ENCODE data around the gene LPCAT1. TPM values are rescaled to one million over a fixed set of nuclear protein-coding genes. Genes with fewer than 3 reads are reported as not detected.
"Not testable (repeated sequence)": the region's sequence is repeated elsewhere in the genome, so short reads cannot be mapped to it uniquely, and the experiment has no call there.

The LPCAT1 gene
- total RNA-seq, 2 experiments from 2014 or later = 42.5 to 54.5 TPM

DNA sequence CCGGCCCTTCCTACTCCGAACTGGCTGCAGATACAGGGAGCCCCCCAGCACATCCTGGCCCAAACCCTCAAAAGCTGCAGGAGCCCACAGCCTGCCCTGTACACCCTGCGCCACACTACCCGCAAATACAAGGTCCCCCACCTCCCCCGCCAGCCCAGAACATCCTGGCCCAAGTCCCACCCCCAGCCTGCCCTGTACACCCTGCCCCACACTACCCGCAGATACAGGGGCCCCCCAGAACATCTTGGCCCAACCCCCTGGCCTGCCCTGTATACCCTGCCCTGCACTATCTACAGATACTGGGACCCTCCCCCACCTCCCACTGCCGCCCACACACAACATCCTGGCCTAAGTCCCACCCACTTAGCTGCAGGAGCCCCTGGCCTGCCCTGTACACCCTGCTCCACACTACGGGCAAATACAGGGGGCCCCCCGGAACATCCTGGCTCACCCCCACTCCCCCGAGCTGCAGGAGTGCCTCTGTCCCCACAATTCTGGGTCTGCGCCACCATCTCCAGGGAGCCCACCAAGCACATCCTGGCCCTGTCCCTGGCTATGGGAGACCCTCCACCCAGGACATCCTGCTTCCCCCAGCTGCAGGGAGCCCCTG, 8.3 kb downstream of the LPCAT1 start:
- H3K4me3 Mint-ChIP-seq = no peak overlapping the region
- H3K9me3 Mint-ChIP-seq (ENCODE audit: low read depth) = no peaks in the 10 kb centered on the region
- H3K27me3 Mint-ChIP-seq = no peaks in the 10 kb centered on the region
- POLR2A ChIA-PET = no interaction called here
- H3K36me3 Mint-ChIP-seq (ENCODE audit: low read depth) = peaks cover 9% of the 10 kb centered on the region
- CTCF ChIA-PET = interaction anchor here (0.6 kb wide), 1 partner anchor 102 kb away, joined by 3 read pairs; no protein-coding TSS in a partner anchor
- H3K4me1 Mint-ChIP-seq = peaks cover 18% of the 10 kb centered on the region
- intact Hi-C loops (cut with DNase I, micrococcal nuclease) = no loop called here
- ATAC-seq = no peak
- no peak overlapping the region for H3K27ac Mint-ChIP-seq
- no peak for DNase-seq

DNA sequence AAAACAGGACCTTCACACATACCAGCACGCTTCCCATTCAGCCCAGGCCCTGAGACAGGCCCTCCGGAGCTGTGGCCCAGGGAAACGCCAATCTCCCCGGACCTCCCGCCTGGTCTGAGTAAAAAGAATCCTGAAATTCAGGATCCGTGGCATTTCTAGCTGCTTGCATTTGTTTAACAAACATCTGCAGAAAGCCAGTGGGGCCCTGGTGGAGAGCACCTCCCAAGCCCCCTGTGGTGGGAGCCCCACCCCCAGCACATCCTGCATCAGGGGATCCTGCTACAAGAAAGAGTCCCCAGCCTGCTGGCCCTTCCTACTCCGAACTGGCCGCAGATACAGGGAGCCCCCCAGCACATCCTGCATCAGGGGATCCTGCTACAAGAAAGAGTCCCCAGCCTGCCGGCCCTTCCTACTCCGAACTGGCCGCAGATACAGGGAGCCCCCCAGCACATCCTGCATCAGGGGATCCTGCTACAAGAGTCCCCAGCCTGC, 8.9 kb downstream of the LPCAT1 start:
- POLR2A ChIA-PET; intact Hi-C loops (cut with DNase I, micrococcal nuclease): not testable (repeated sequence)
- CTCF ChIA-PET = interaction anchor here (0.6 kb wide), 1 partner anchor 102 kb away, joined by 3 read pairs; no protein-coding TSS in a partner anchor

DNA sequence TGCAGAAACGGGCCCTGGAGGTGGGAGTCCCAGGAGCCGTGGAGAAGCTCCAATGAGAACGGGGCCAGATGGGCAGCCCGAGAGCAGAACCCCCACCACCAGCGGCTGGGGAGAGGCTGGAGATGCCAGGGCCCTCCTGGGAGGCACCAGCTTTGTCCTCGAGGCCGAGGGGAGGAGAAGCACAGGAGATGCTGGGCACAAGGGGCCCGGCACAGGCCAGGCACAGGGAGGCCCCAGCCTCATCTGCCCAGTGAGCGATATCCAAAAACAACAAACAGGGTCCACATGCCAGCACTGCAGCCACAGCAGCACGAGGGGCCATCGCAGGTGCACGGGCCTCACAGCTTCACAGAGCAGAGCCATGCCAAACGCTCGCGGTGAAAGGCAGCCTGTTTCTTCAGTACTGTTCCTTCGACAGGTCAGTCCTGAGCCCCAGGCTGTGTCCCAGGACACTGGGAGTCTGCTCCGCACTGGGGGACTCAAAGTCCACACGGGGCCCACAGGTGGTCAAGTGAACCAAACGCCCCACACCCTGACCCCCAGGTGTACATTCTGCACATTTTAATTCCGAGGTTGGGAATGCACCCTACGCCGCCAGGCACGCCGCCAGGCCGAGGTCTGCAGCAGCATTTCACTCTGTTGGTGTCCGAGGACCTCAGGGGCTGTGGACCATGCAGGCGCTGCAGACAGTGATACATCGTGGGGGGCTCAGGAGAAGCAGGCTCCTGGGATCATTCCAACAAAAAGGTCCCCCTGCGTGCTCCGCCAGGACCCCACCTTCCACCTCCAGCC, 9.5 kb downstream of the LPCAT1 start:
- intact Hi-C loops (cut with DNase I, micrococcal nuclease) = no loop called here
- no peaks in the 10 kb centered on the region for H3K9me3 Mint-ChIP-seq (ENCODE audit: low read depth)
- H3K4me3 Mint-ChIP-seq = no peak overlapping the region
- no peaks in the 10 kb centered on the region for H3K27me3 Mint-ChIP-seq
- no peak overlapping the region for H3K27ac Mint-ChIP-seq
- peaks cover 18% of the 10 kb centered on the region for H3K4me1 Mint-ChIP-seq
- POLR2A ChIA-PET = no interaction called here
- CTCF ChIA-PET = no interaction called here
- ATAC-seq = no peak
- DNase-seq = no peak
- peaks cover 11% of the 10 kb centered on the region for H3K36me3 Mint-ChIP-seq (ENCODE audit: low read depth)

More for the DNA sequence above, 8.9 kb downstream of the LPCAT1 start:
- not testable (repeated sequence) for H3K9me3 Mint-ChIP-seq (ENCODE audit: low read depth); ATAC-seq; H3K27ac Mint-ChIP-seq; H3K27me3 Mint-ChIP-seq; H3K4me3 Mint-ChIP-seq; DNase-seq
- Mint-ChIP-seq H3K36me3 (ENCODE audit: low read depth) (peaks cover 12% of the 10 kb centered on the region), H3K4me1 (peaks cover 18% of the 10 kb centered on the region)

DNA sequence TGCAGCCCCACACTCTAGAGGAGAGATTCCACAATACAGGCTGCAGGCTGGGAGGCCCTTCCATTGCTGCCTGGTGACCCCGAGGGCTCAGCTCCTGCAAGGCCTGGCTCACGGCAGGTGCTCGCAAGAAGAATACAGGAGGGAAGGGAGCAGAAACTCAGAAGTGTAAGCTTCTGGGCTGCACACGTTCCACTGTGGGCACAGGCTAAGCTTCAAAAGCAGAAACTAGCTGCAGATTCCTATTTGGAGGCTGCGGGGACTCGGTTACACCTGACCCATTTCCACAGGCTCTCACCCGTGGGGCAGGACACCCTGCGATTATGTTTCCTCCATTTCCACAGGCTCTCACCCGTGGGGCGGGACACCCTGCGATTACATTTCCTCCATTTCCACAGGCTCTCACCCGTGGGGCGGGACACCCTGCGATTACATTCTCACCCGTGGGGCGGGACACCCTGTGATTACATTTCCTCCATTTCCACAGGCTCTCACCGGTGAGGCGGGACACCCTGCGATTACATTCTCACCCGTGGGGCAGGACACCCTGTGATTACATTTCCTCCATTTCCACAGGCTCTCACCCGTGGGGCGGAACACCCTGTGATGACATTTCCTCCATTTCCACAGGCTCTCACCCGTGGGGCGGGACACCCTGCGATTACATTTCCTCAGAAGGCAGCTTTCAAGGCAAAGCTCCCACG, 10.3 kb downstream of the LPCAT1 start:
- Mint-ChIP-seq H3K4me1 (peaks cover 15% of the 10 kb centered on the region), H3K36me3 (ENCODE audit: low read depth) (peaks cover 9% of the 10 kb centered on the region), H3K9me3 (ENCODE audit: low read depth) (no peaks in the 10 kb centered on the region), H3K27ac (no peak overlapping the region), H3K27me3 (no peaks in the 10 kb centered on the region), H3K4me3 (no peak overlapping the region)
- ChIA-PET CTCF (interaction anchor here (0.8 kb wide), 1 partner anchor 70 kb away, joined by 3 read pairs; no protein-coding TSS in a partner anchor), POLR2A (no interaction called here)
- no peak for ATAC-seq
- intact Hi-C loops (cut with DNase I, micrococcal nuclease) = no loop called here
- no peak for DNase-seq

DNA sequence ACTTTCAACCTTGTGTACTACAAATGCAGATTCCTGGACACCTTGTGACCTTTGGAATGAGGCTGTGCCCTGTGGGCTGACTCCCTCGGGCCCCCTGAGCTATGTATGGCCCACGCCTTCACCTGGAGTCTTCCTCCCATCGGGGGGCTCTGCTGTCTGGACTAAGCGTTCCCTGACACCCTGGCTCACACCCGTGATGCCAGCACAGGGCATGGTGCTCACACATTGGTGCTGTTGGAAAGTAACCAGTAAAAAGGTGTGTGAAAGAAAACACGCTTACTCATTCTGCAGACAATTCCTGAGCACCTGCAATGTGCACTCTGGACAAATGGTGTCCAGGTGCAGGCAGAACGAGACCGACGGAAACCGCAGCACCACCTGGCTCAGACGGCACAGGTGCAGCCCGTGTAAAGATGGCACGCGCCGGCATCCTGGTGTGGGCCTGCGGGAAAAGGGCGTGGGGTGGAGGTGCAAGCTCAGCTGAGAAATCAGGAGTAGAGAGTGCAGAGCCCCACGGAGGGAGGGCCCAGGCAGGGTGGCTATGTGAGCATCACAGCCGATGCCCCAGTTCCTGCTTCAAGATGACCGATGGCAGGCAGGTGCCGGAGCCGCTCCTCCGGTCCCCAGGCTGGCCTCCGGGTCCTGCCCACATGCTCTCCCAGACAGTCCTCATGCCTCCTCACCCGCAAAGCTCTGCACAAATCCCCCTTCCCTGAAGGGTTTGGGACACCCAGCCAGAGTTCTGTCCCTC, 11.0 kb downstream of the LPCAT1 start:
- no peak for DNase-seq
- ATAC-seq = no peak
- Mint-ChIP-seq H3K27ac (no peak overlapping the region), H3K27me3 (no peaks in the 10 kb centered on the region), H3K36me3 (ENCODE audit: low read depth) (peaks cover 9% of the 10 kb centered on the region), H3K9me3 (ENCODE audit: low read depth) (no peaks in the 10 kb centered on the region), H3K4me3 (no peak overlapping the region), H3K4me1 (peaks cover 15% of the 10 kb centered on the region)
- POLR2A ChIA-PET = interaction anchor here (0.6 kb wide), 1 partner anchor 269 kb away, joined by 3 read pairs; no protein-coding TSS in a partner anchor
- CTCF ChIA-PET = interaction anchor here (0.8 kb wide), 2 partner anchors 69 to 133 kb away, joined by 3 read pairs; no protein-coding TSS in a partner anchor
- intact Hi-C loops (cut with DNase I, micrococcal nuclease) = no loop called here

DNA sequence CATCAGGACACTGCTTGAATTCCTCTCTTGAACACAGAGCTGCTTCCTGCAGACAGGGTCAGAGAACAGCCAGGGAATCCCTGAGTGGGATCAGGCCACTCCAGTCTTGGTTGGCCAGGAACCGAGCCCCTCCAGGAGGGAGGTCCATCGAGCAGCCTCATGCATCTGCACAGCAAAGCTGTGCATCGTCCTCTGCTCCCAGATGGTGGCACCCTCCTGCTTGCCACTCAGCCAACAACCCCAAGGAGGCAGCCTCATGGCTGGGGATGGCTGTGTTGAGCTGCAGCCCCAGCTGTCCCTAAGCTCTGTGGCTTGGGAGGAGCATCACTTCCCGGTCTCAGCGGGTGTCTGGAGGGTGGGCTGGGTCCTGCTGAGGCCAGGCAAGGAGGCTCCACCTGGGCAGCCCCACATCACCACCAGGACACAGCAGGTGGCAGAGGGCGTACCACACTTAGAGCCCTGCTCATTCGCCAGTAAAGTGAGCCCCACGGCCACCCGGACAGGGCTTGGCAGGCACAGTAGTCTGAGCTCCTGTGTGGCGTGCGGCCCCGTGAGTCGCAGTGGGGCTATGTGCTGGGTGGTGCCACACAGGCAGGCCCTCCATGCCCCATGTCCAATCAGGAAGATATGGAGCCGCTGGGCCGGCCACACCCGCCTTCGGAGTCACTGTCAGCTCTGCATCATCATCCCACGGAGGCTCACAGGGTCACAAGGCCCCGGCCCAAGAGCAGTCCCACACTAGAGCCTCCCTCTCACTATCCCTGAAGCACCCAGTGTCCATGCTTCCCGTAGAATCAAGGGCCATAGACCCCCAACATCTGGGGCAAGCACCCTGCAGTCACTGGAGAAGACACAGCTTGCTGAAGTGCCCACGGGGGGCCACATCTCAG, 11.9 kb downstream of the LPCAT1 start:
- POLR2A ChIA-PET = interaction anchor here (0.6 kb wide), 1 partner anchor 269 kb away, joined by 3 read pairs; no protein-coding TSS in a partner anchor
- CTCF ChIA-PET = interaction anchor here (0.5 to 0.8 kb wide), 2 partner anchors 130 to 133 kb away, joined by 3 to 4 read pairs; no protein-coding TSS in a partner anchor
- H3K27ac Mint-ChIP-seq = no peak overlapping the region
- H3K4me3 Mint-ChIP-seq = no peak overlapping the region
- no peaks in the 10 kb centered on the region for H3K9me3 Mint-ChIP-seq (ENCODE audit: low read depth)
- intact Hi-C loops (cut with DNase I, micrococcal nuclease) = no loop called here
- H3K36me3 Mint-ChIP-seq (ENCODE audit: low read depth) = peaks cover 6% of the 10 kb centered on the region
- DNase-seq = no peak
- H3K27me3 Mint-ChIP-seq = no peaks in the 10 kb centered on the region
- H3K4me1 Mint-ChIP-seq = peaks cover 11% of the 10 kb centered on the region
- no peak for ATAC-seq

DNA sequence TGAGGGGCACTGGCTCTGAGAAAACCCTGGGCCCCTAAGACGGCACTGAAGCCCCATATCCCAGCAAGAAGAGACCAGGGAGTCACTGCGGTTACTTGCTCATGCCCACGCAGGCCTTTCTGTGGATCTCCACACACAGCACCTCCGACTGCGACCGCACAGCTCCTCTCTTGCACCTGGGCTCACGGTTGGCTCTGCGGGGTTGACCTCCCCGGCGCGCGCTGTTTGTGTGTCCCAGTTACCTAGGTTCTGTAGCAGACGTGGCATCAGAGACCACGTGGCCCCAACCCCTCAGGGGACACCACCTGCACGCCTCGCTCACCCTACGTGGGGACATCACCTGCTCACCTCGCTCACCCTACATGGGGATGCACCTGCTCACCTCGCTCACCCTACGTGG, 12.7 kb downstream of the LPCAT1 start:
- H3K27me3 Mint-ChIP-seq = no peaks in the 10 kb centered on the region
- peaks cover 7% of the 10 kb centered on the region for H3K36me3 Mint-ChIP-seq (ENCODE audit: low read depth)
- no peak overlapping the region for H3K27ac Mint-ChIP-seq
- intact Hi-C loops (cut with DNase I, micrococcal nuclease) = no loop called here
- ChIA-PET POLR2A (no interaction called here), CTCF (no interaction called here)
- DNase-seq = no peak
- no peaks in the 10 kb centered on the region for H3K9me3 Mint-ChIP-seq (ENCODE audit: low read depth)
- H3K4me3 Mint-ChIP-seq = no peak overlapping the region
- peaks cover 4% of the 10 kb centered on the region for H3K4me1 Mint-ChIP-seq
- no peak for ATAC-seq

DNA sequence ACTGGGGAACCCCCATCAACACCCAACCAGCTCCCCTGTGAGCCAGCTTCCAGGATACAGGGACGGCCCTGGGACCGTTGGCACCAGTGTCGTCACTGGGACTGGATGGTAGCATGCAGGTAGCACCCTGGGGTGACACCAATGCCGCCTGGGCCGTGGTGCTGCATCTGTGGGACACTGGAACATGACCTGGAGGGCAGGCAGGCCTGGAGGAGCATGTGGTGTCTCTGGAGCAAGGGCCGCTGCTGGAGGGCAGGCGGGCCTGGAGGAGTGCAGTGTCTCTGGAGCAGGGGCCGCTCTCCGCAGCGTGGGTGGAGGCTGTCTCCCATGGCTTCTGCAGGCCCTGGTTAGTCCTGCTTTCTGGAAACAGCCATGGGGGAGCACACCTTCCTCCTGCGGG, 13.1 kb downstream of the LPCAT1 start:
- intact Hi-C loops (cut with DNase I, micrococcal nuclease) = no loop called here
- Mint-ChIP-seq H3K4me3 (no peak overlapping the region), H3K27me3 (no peaks in the 10 kb centered on the region), H3K27ac (no peak overlapping the region), H3K4me1 (peaks cover under 1% of the 10 kb centered on the region), H3K9me3 (ENCODE audit: low read depth) (no peaks in the 10 kb centered on the region), H3K36me3 (ENCODE audit: low read depth) (peaks cover 7% of the 10 kb centered on the region)
- DNase-seq (no peak), ATAC-seq (no peak)
- ChIA-PET CTCF (no interaction called here), POLR2A (no interaction called here)

DNA sequence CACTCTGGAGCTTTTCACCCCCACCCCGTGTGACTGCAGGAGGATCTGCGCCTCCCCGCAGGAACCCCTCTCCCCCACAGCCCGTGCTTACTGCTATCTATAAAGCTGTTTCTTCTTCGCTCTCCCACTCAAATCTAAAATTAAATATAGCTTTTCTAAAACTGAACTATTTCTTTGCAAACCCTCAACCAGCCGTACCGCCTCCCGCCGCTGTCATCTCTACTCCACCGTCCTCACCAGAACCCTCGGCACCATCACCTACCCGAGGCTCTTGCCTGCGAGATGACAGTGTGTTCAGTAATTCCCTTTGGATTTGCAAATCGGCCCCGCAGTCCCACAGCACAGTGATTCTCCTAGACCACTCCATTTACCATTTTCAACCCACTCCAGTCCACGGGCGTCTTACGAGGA, 13.6 kb downstream of the LPCAT1 start:
- DNase-seq (no peak), ATAC-seq (no peak)
- Mint-ChIP-seq H3K27me3 (no peaks in the 10 kb centered on the region), H3K9me3 (ENCODE audit: low read depth) (no peaks in the 10 kb centered on the region), H3K4me1 (no peaks in the 10 kb centered on the region), H3K36me3 (ENCODE audit: low read depth) (peaks cover 7% of the 10 kb centered on the region), H3K27ac (no peak overlapping the region), H3K4me3 (no peak overlapping the region)
- ChIA-PET CTCF (no interaction called here), POLR2A (no interaction called here)
- intact Hi-C loops (cut with DNase I, micrococcal nuclease) = no loop called here

DNA sequence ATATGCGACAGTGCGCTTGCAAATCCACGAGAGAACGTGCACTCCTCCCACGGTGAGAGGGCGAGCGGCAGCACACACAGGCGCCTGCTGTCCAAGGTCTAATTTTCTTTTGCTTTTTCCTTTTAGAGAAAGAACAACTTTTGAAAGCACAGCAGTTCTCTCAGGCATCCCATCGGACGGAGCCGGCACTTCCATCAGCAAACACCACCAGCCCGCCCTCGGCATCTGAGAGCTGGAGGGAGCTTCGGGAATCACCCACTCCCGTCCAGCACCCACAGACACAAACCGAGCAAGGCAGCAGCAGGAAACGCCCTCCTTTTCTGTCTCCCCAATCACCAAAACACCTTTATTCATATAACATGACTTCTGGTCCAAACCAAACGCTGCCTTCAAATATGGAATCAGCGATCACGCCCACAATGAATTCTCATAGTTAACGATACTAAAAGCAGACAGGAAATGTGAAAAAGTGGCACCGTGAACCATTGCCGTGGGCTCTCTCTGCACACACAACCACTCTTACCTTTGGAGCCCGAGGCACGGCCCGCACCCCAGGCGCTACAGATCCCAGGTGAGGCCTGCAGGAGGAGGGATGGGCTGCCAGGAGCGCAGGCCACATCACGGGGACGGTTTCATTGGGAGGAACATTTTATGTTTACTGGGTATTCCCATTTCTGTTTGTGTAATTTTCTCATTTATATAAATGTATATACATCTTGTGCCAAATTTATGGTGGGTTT, 14.2 kb downstream of the LPCAT1 start:
- Mint-ChIP-seq H3K4me1 (no peaks in the 10 kb centered on the region), H3K9me3 (ENCODE audit: low read depth) (no peaks in the 10 kb centered on the region), H3K27ac (no peak overlapping the region), H3K36me3 (ENCODE audit: low read depth) (peaks cover 7% of the 10 kb centered on the region), H3K27me3 (no peaks in the 10 kb centered on the region), H3K4me3 (no peak overlapping the region)
- POLR2A ChIA-PET = no interaction called here
- intact Hi-C loops (cut with DNase I, micrococcal nuclease) = no loop called here
- DNase-seq (no peak), ATAC-seq (no peak)
- CTCF ChIA-PET = no interaction called here
